AG04449 (cell line): ENCODE measurements around the gene KBTBD7.

ENCODE experiments used
- CTCF ChIA-PET: fragments of 350-600 bp; formaldehyde crosslinking; extraction: SDS; loops from one replicate; lab custom pipeline; 2021; ENCODE audit warnings: antibody characterized with exemption; lab: Yijun Ruan, JAX
- POLR2A ChIA-PET: fragments of 400-600, 350-600 bp; formaldehyde crosslinking; extraction: SDS; loops from one replicate; lab custom pipeline; 2020; ENCODE audit warnings: antibody characterized with exemption, inconsistent platforms; lab: Yijun Ruan, JAX
- DNase-seq: peaks from one replicate; pipeline ENCODE4 v3.0.0-alpha.2; 2010; ENCODE audit warnings: low read depth, low spot score
- H3K4me3 ChIP-seq: 2 replicates; pipeline ENCODE4 v1.5.1; 2011; ENCODE audit warnings: low read depth, mild to moderate bottlenecking, control low read depth, low read length
- CTCF ChIP-seq: IDR thresholded peaks from one replicate; pipeline ENCODE4 v1.5.1; 2011; ENCODE audit warnings: mild to moderate bottlenecking, moderate library complexity, low read length, control low read depth, inconsistent platforms; ENCODE audit not compliant: insufficient read depth; ENCODE audit errors: missing control alignments

The KBTBD7 gene

GRCh38 chr13:41193919-41194824 is at the start of gene KBTBD7:
Gene KBTBD7, minus strand, starts transcription at chr13:41194569. Its CDS starts 312 bp downstream, at chr13:41194257.
- no peak for TF ChIP-seq CTCF
- ChIA-PET CTCF (interaction anchor here (1.0 kb wide), 1 partner anchor 55 kb away, joined by 3 read pairs; no protein-coding TSS in a partner anchor), POLR2A (interaction anchor here (0.7 kb wide), 2 partner anchors 14 to 168 kb away, joined by 3 read pairs; no protein-coding TSS in a partner anchor)
- peak; percentile 87 for DNase-seq
- peak within 1 kb of the TSS; percentile 60 for H3K4me3 ChIP-seq

GRCh38 chr13:41241626-41242025 is 47.3 kb upstream of the KBTBD7 start:
- H3K4me3 ChIP-seq: no peak overlapping the region
- ChIA-PET CTCF (no interaction called here), POLR2A (no interaction called here)
- DNase-seq: no peak
- no peak for TF ChIP-seq CTCF

- CTCF ChIA-PET: interaction anchor here (0.8 kb wide), 1 partner anchor 14 kb away, joined by 3 read pairs; no protein-coding TSS in a partner anchor
- no peak for DNase-seq
- TF ChIP-seq CTCF: no peak
- H3K4me3 ChIP-seq: no peak overlapping the region
- POLR2A ChIA-PET: no interaction called here
Observed at GRCh38 chr13:41236369-41236768, 42.0 kb upstream of the KBTBD7 start.

GRCh38 chr13:41232578-41233480 is 38.5 kb upstream of the KBTBD7 start:
- no peak for TF ChIP-seq CTCF
- CTCF ChIA-PET: interaction anchor here (1.3 to 2.0 kb wide), 4 partner anchors 8 to 16 kb away, joined by 3 to 11 read pairs (median 4); no protein-coding TSS in a partner anchor

GRCh38 chr13:41231786-41232185 is 37.4 kb upstream of the KBTBD7 start:
- CTCF ChIA-PET: interaction anchor here (1.1 to 2.0 kb wide), 5 partner anchors 9 to 157 kb away, joined by 3 to 11 read pairs (median 3); no protein-coding TSS in a partner anchor
- POLR2A ChIA-PET: no interaction called here
- H3K4me3 ChIP-seq: no peak overlapping the region
- no peak for TF ChIP-seq CTCF
- no peak for DNase-seq

More at GRCh38 chr13:41232578-41233480, 38.5 kb upstream of the KBTBD7 start:
- H3K4me3 ChIP-seq: no peak overlapping the region
- DNase-seq: no peak
- POLR2A ChIA-PET: no interaction called here
